DND-41 (cell line): ENCODE results near the gene KDELR3.

ENCODE experiments used
- CTCF ChIP-seq: IDR thresholded peaks from 2 replicates; pipeline ENCODE4 v1.5.1; 2012; ENCODE audit warnings: borderline replicate concordance, low read length, moderate library complexity, mild to moderate bottlenecking; ENCODE audit not compliant: poor library complexity, severe bottlenecking; ENCODE audit errors: extremely low read depth
- EZH2 ChIP-seq: IDR thresholded peaks from 3 replicates; pipeline ENCODE4 v1.6.1; 2012; ENCODE audit warnings: borderline replicate concordance, low read depth, mild to moderate bottlenecking, moderate library complexity, low read length, inconsistent platforms; ENCODE audit not compliant: severe bottlenecking

- TF ChIP-seq CTCF = no peak
- no peak for TF ChIP-seq EZH2
These were observed 21.8 kb upstream of the KDELR3 start for GRCh38 chr22:38446018-38446601.
